Neuronal stem cell (in vitro differentiated cells): Measurements from ENCODE around the gene SRBD1.

Experiments used
- DNase-seq: peaks from one replicate; pipeline ENCODE4 v3.0.0-alpha.2; 2013; ENCODE audit warnings: low spot score
- H2AFZ ChIP-seq: one replicate; pipeline ENCODE4 v1.6.1; 2013; ENCODE audit warnings: mild to moderate bottlenecking, low read length, inconsistent platforms
- H2AK5ac ChIP-seq: 2 replicates; pipeline ENCODE4 v1.6.1; 2013; ENCODE audit warnings: low read depth, mild to moderate bottlenecking, inconsistent platforms, low read length, moderate library complexity, mixed read lengths
- H2BK120ac ChIP-seq: 2 replicates; pipeline ENCODE4 v1.6.1; 2013; ENCODE audit warnings: low read depth, mild to moderate bottlenecking, inconsistent platforms, low read length, moderate library complexity, mixed read lengths
- H2BK12ac ChIP-seq: one replicate; pipeline ENCODE4 v1.6.1; 2013; ENCODE audit warnings: low read length, inconsistent platforms
- H2BK15ac ChIP-seq: 2 replicates; pipeline ENCODE4 v1.6.1; 2013; ENCODE audit warnings: mild to moderate bottlenecking, low read length, inconsistent platforms, mixed read lengths
- H2BK5ac ChIP-seq: one replicate; pipeline ENCODE4 v1.6.1; 2013; ENCODE audit warnings: inconsistent platforms, mild to moderate bottlenecking, low read length, moderate library complexity
- H3K14ac ChIP-seq: one replicate; pipeline ENCODE4 v1.6.1; 2013; ENCODE audit warnings: low read length, inconsistent platforms
- H3K18ac ChIP-seq: 2 replicates; pipeline ENCODE4 v1.6.1; 2013; ENCODE audit warnings: low read length, inconsistent platforms
- H3K23ac ChIP-seq: 2 replicates; pipeline ENCODE4 v1.6.1; 2013; ENCODE audit warnings: low read depth, mild to moderate bottlenecking, mixed read lengths, low read length, inconsistent platforms; ENCODE audit not compliant: poor library complexity
- H3K27ac ChIP-seq: replicated peaks from 3 replicates; pipeline ENCODE4 v1.5.1; 2013; ENCODE audit warnings: low read length, inconsistent platforms
- H3K27me3 ChIP-seq, 3 experiments: 2 replicates each; pipeline ENCODE4 v1.6.1; 2013; ENCODE audit warnings: low read length in 3 of 3, mild to moderate bottlenecking in 2 of 3, inconsistent platforms in 1 of 3, low read depth in 1 of 3, mixed read lengths in 1 of 3, moderate library complexity in 1 of 3; ENCODE audit not compliant: control insufficient read depth in 3 of 3, insufficient read depth in 3 of 3
- H3K36me3 ChIP-seq, 2 donors: replicated peaks in 1 of 2; 2 replicates each; pipeline ENCODE4 v1.6.1; 2013; ENCODE audit warnings: low read length in 2 of 2; ENCODE audit not compliant: control insufficient read depth in 2 of 2, insufficient read depth in 2 of 2
- H3K4ac ChIP-seq: 2 replicates; pipeline ENCODE4 v1.6.1; 2013; ENCODE audit warnings: inconsistent platforms, mild to moderate bottlenecking, low read length, moderate library complexity
- H3K4me1 ChIP-seq, 2 donors: 1 replicate in 1 of 2; 2 replicates in 1 of 2; pipeline ENCODE4 v1.6.1; 2013; ENCODE audit warnings: low read length in 2 of 2, low read depth in 1 of 2; ENCODE audit not compliant: control insufficient read depth in 2 of 2, insufficient read depth in 1 of 2
- H3K4me2 ChIP-seq: one replicate; pipeline ENCODE4 v1.6.1; 2013; ENCODE audit warnings: mild to moderate bottlenecking, low read length, inconsistent platforms; ENCODE audit not compliant: insufficient read depth, poor library complexity, severe bottlenecking
- H3K4me3 ChIP-seq, 2 donors: 2 replicates each; pipeline ENCODE4 v1.5.1; 2013; ENCODE audit warnings: low read length in 2 of 2, mild to moderate bottlenecking in 2 of 2, inconsistent platforms in 1 of 2, moderate library complexity in 1 of 2
- H3K79me1 ChIP-seq: one replicate; pipeline ENCODE4 v1.6.1; 2013; ENCODE audit warnings: low read depth, mild to moderate bottlenecking, inconsistent platforms, low read length, moderate library complexity
- H3K9ac ChIP-seq: one replicate; pipeline ENCODE4 v1.6.1; 2013; ENCODE audit warnings: mild to moderate bottlenecking, low read depth, low read length, inconsistent platforms; ENCODE audit not compliant: poor library complexity
- H3K9me3 ChIP-seq, 2 donors: replicated peaks in 1 of 2; 2 replicates each; pipeline versions ENCODE3 to v1.6.1; 2013; ENCODE audit warnings: low read length in 2 of 2, mild to moderate bottlenecking in 2 of 2, inconsistent platforms in 1 of 2, low read depth in 1 of 2, mixed read lengths in 1 of 2, moderate library complexity in 1 of 2; ENCODE audit not compliant: control insufficient read depth in 2 of 2, insufficient read depth in 1 of 2
- H4K8ac ChIP-seq: one replicate; pipeline ENCODE4 v1.6.1; 2013; ENCODE audit warnings: low read depth, mild to moderate bottlenecking, inconsistent platforms, low read length, moderate library complexity
- H4K91ac ChIP-seq: one replicate; pipeline ENCODE4 v1.6.1; 2013; ENCODE audit warnings: low read length, low read depth, mild to moderate bottlenecking, inconsistent platforms; ENCODE audit not compliant: poor library complexity
- WGBS, 2 donors: extraction: QIAGEN DNeasy Blood & Tissue Kit; methylation state at CpG; one replicate each; pipeline ENCODE4 v1.1.7; 2013; ENCODE audit warnings: missing lambda C conversion rate in 2 of 2, mixed read lengths in 1 of 2; ENCODE audit not compliant: insufficient read length in 2 of 2, insufficient replicate concordance in 1 of 2; ENCODE audit errors: extremely low coverage in 2 of 2; 5-methylcytosine and 5-hydroxymethylcytosine counted together

SRBD1 gene

DNA sequence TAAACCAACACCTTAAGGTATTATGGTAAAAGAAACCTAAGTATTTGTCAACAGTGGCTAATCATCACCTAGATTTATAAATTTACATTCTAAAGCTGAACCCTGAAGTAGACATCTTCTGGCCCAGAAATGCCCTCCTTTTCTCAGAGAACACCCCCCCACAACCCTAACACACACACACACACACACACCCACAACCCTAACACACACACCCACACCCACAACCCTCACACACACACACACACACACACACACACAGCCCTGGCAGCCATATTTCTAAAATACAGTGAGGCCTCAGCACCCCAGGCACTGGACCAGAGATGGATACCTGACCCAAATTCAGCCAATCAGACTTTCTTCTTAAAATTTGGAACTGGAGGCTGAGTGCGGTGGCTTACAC, 14.3 kb downstream of the SRBD1 start:
- Histone ChIP-seq H3K9ac (no peak overlapping the region), H4K8ac (no peak overlapping the region), H3K27ac (no peak overlapping the region), H2BK5ac (no peak overlapping the region), H3K18ac (no peak overlapping the region), H3K4me3 (no peak overlapping the region), H4K91ac (no peak overlapping the region), H2BK12ac (no peak overlapping the region), H3K14ac (no peak overlapping the region), H2AFZ (no peak overlapping the region), H3K4me2 (no peak overlapping the region), H2AK5ac (no peak overlapping the region), H3K4me1 (peaks cover 0 to 2% of the 10 kb centered on the region in 2 donors), H3K9me3 (no peaks in the 10 kb centered on the region), H3K4ac (no peak overlapping the region), H3K27me3 (no peaks in the 10 kb centered on the region), H2BK15ac (no peak overlapping the region), H3K79me1 (peaks cover 2% of the 10 kb centered on the region), H3K23ac (no peak overlapping the region), H2BK120ac (no peak overlapping the region), H3K36me3 (peaks cover 14 to 88% of the 10 kb centered on the region in 2 donors)
- no CpG with 5 or more reads among the region's 1 CpG for WGBS, 2 donors
- DNase-seq = no peak

DNA sequence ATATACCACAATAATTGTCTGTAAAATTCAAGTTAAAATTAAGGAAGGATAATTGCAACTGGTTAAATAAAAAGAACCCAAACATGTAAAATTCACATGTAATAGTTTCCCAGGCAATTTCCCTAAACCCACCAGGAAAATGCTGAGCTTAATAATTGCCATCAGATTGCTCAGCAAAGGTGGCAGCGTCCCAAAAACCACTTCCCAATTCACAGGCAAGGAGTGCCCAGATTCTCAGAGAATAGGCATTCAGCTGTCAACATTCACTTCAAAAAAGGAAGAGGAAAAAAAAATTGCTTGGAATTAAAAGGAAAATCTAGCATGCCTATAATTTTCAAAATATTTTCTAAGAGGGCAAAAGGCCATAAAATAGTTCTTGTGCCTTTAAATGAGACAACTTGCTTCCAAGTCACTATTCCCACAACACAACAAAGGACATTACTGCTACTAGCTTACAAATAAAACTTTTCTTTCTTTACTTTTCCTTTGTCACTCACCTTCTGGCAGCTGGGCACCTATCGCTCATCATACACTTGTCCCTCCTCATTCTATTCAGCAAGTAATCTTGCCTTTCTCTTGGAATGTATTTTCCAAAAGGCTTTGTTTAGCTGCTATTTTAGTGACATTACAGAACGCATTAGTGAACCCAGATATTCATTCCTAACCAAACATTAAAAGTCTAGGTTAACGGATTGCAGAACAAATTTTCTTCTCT, 15.2 kb downstream of the SRBD1 start:
- Histone ChIP-seq H3K4me3 (no peak overlapping the region), H3K23ac (no peak overlapping the region), H3K4ac (no peak overlapping the region), H3K4me2 (no peak overlapping the region), H3K27ac (no peak overlapping the region), H3K9me3 (no peaks in the 10 kb centered on the region), H4K91ac (no peak overlapping the region), H3K4me1 (peaks cover 0 to 2% of the 10 kb centered on the region in 2 donors), H2BK12ac (no peak overlapping the region), H2BK120ac (no peak overlapping the region), H3K36me3 (peaks cover 13 to 88% of the 10 kb centered on the region in 2 donors), H4K8ac (no peak overlapping the region), H3K9ac (no peak overlapping the region), H2AK5ac (no peak overlapping the region), H2BK15ac (no peak overlapping the region), H3K14ac (no peak overlapping the region), H3K79me1 (peaks cover 2% of the 10 kb centered on the region), H2AFZ (no peak overlapping the region), H2BK5ac (no peak overlapping the region), H3K18ac (no peak overlapping the region), H3K27me3 (no peaks in the 10 kb centered on the region)
- DNase-seq = no peak
- no CpG with 5 or more reads among the region's 4 CpGs for WGBS, 2 donors

DNA sequence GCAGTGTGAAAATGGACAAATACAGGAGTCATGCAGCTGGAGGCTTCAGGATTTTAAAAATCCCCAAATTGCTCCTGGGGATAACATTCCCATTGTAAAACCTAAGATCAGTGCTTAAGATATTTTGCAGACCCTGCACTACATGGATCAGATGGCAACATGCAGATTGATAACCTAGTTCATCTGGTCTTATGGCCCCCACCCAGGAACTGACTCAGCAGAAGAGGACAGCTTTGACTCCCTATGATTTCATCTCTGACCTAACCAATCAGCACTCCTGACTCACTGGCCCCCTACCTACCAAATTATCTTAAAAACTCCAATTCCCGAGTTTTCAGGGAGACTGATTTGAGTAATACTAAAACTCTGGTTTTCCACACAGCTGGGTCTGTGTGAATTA, 20.0 kb downstream of the SRBD1 start:
- Histone ChIP-seq H3K18ac (no peak overlapping the region), H3K9me3 (no peaks in the 10 kb centered on the region), H3K27ac (no peak overlapping the region), H3K4me3 (no peak overlapping the region), H3K14ac (no peak overlapping the region), H2BK15ac (no peak overlapping the region), H3K79me1 (no peaks in the 10 kb centered on the region), H2BK12ac (no peak overlapping the region), H3K27me3 (no peaks in the 10 kb centered on the region), H4K91ac (no peak overlapping the region), H2BK5ac (no peak overlapping the region), H3K36me3 (peaks cover 2 to 51% of the 10 kb centered on the region in 2 donors), H2BK120ac (no peak overlapping the region), H2AK5ac (no peak overlapping the region), H2AFZ (no peak overlapping the region), H3K23ac (no peak overlapping the region), H4K8ac (no peak overlapping the region), H3K9ac (no peak overlapping the region), H3K4me1 (no peaks in the 10 kb centered on the region), H3K4me2 (no peak overlapping the region), H3K4ac (no peak overlapping the region)
- DNase-seq = no peak
- no CpG with 5 or more reads among the region's 1 CpG for whole genome bisulfite sequencing, 2 donors

DNA sequence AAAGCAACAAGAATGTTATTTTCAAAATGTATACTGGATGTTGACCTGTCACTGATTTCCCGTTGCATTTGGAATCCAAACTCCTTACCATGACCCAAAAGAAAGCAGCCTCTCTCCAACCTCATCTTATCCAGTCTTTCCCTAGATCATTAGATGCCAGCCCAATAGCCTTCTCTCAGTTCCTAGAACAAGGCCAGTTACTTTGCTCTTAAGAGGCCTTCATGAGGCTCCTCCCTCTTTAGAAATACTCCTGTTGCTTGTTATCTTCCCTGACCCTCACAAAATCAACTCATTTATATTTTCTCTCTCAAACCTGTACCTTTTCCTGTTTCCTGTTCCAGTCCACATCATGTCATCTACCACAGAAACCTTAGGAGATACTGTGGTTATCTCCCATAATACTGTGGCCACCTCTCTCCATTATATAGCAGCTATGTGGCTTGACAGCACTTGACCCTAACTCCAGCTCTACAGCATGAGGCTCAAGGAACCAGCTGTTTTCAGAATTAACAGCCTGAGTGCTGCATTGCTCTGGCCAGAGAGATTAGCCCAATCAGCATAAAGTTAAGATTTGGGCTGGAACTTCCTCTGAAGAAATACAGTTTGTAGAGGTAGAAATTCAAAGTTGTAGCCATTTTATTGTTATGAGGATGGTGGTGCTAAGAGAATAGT, 22.8 kb downstream of the SRBD1 start:
- WGBS, 2 donors = no CpG with 5 or more reads among the region's 1 CpG
- H2BK15ac ChIP-seq = no peak overlapping the region

More for the DNA sequence above, 22.8 kb downstream of the SRBD1 start:
- no peak for DNase-seq
- H3K27me3 ChIP-seq = no peaks in the 10 kb centered on the region
- H2BK5ac ChIP-seq = no peak overlapping the region
- H3K9ac ChIP-seq = no peak overlapping the region
- peaks cover 2 to 28% of the 10 kb centered on the region in 2 donors for H3K36me3 ChIP-seq
- H3K4ac ChIP-seq = no peak overlapping the region
- no peak overlapping the region for H2AFZ ChIP-seq
- H2BK120ac ChIP-seq = no peak overlapping the region
- no peak overlapping the region for H3K27ac ChIP-seq
- no peak overlapping the region for H3K4me3 ChIP-seq
- no peak overlapping the region for H3K23ac ChIP-seq
- H4K91ac ChIP-seq = no peak overlapping the region
- H3K4me2 ChIP-seq = no peak overlapping the region
- H3K9me3 ChIP-seq = no peaks in the 10 kb centered on the region
- no peak overlapping the region for H4K8ac ChIP-seq
- no peak overlapping the region for H2AK5ac ChIP-seq
- H3K18ac ChIP-seq = no peak overlapping the region
- no peaks in the 10 kb centered on the region for H3K79me1 ChIP-seq
- H3K4me1 ChIP-seq = no peaks in the 10 kb centered on the region
- H3K14ac ChIP-seq = no peak overlapping the region
- H2BK12ac ChIP-seq = no peak overlapping the region
